ENCODE results near the gene SERPINE2. TPM values are rescaled to one million over a fixed set of nuclear protein-coding genes. Genes with fewer than 3 reads are reported as not detected.
"Not testable (repeated sequence)": the region's sequence is repeated elsewhere in the genome, so short reads cannot be mapped to it uniquely, and the experiment has no call there.

Gene SERPINE2
- total RNA-seq, 4 donors from 2014 or later: 25.5 to 94.5 (median 38.5) TPM

DNA sequence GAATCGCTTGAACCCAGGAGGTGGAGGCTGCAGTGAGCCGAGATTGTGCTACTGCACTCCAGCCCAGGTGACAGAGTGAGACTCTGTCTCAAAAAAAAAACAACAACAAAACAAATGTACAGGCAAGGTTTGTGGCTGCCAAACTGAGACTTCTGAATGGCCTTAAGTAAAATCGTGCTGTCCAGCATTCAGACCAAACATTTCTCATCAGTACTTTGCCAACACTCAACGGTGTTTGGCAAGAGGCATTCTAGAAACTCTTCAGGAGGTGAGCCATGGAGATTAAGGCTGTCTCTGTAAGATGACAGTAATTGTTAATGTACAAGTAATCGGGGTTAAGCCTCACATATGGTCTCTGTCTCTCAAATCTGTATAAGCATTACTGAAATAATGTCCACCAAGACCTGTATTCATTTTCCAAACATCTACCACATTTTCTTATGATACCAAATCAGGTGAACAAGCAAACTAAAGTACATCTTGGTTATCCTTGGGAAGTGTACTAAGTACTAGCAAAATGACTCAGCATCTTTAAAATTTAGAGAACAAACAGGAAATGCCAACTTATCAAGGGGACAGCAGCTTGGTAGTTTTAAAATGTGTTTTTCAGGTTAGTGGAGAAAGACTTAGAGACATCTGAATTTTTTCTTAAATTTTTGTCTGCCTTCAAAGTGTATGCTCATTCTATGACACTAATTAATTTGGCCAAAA lies 29.3 kb downstream of the SERPINE2 start:
- no peaks in the 10 kb centered on the region for H3K27me3 ChIP-seq
- DNase-seq (ENCODE audit: low spot score in 2 of 2): no peak

GRCh38 chr2:224008702-224009261 lies 30.3 kb downstream of the SERPINE2 start:
- H3K4me1 ChIP-seq: peaks cover 0 to 9% (median 0%) of the 10 kb centered on the region in 4 donors
- 69 to 84% methylated on average over 12 of the region's 12 CpGs for WGBS, 2 donors
- DNase-seq (ENCODE audit: low spot score in 2 of 2): no peak
- TF ChIP-seq POLR2A (IDR thresholded peaks at IDR 0.05) (no peak), EP300 (IDR thresholded peaks at IDR 0.05) (no peak)
- H3K4me3 ChIP-seq: no peak overlapping the region
- no peaks in the 10 kb centered on the region for H3K9me3 ChIP-seq
- no peaks in the 10 kb centered on the region for H3K27me3 ChIP-seq
- H3K27ac ChIP-seq: no peak overlapping the region
- H3K36me3 ChIP-seq: no peaks in the 10 kb centered on the region

More for the DNA sequence above, 29.3 kb downstream of the SERPINE2 start:
- Histone ChIP-seq H3K27ac (no peak overlapping the region), H3K9me3 (no peaks in the 10 kb centered on the region), H3K4me3 (no peak overlapping the region), H3K36me3 (no peaks in the 10 kb centered on the region), H3K4me1 (peaks cover 0 to 9% (median 0%) of the 10 kb centered on the region in 4 donors)
- WGBS, 2 donors: 83 to 87% methylated on average over 5 of the region's 5 CpGs
- TF ChIP-seq POLR2A (IDR thresholded peaks at IDR 0.05): no peak

GRCh38 chr2:224004105-224004695 lies 34.9 kb downstream of the SERPINE2 start:
- no peak for TF ChIP-seq EP300 (IDR thresholded peaks at IDR 0.05)
- no peak for TF ChIP-seq POLR2A (IDR thresholded peaks at IDR 0.05)
- TF ChIP-seq CTCF (IDR thresholded peaks at IDR 0.05): no peak
- H3K36me3 ChIP-seq: peaks cover 0 to 20% (median 0%) of the 10 kb centered on the region in 3 donors
- 42 to 52% methylated on average over 16 of the region's 16 CpGs for WGBS, 2 donors
- peaks cover 0 to 9% (median 0%) of the 10 kb centered on the region in 4 donors for H3K4me1 ChIP-seq
- H3K27me3 ChIP-seq: no peaks in the 10 kb centered on the region
- H3K4me3 ChIP-seq: no peak overlapping the region
- H3K27ac ChIP-seq: peak overlapping the region in 2 of 4 donors; percentile 37 to 55
- H3K9me3 ChIP-seq: no peaks in the 10 kb centered on the region
- DNase-seq (ENCODE audit: low spot score in 2 of 2): no peak

- not testable (repeated sequence) for H3K27me3 ChIP-seq; DNase-seq (ENCODE audit: low spot score in 2 of 2); H3K4me3 ChIP-seq; H3K27ac ChIP-seq; H3K9me3 ChIP-seq
- H3K36me3 ChIP-seq: peaks cover 0 to 20% (median 0%) of the 10 kb centered on the region in 3 donors
- H3K4me1 ChIP-seq: peaks cover 0 to 20% (median 0%) of the 10 kb centered on the region in 4 donors
- 93 to 97% methylated on average over 5 of the region's 5 CpGs for WGBS, 2 donors
Measured at GRCh38 chr2:224000662-224001061, 38.4 kb downstream of the SERPINE2 start.

DNA sequence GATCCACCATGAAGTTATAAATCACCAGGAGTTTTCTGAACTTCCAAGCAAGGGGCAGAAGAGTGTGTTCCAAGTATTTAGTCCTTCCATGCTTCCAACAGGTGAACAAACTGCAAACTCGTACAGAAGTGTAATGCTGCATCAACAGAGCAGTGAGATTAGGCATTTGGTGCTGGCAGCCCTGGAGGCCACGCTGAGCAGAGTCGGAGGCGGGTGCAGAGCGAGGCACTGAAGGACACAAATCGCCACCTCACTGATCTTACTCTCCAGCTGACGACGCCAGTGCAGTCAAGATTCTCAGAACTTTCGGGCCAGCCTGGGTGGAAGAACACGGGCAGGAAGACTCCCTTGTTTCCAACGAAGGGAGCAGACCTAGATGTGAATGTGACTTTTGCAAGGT lies 39.2 kb downstream of the SERPINE2 start:
- Histone ChIP-seq H3K4me1 (peaks cover 0 to 13% (median 0%) of the 10 kb centered on the region in 4 donors), H3K4me3 (no peak overlapping the region), H3K27me3 (no peaks in the 10 kb centered on the region), H3K9me3 (no peaks in the 10 kb centered on the region), H3K36me3 (peaks cover 0 to 20% (median 0%) of the 10 kb centered on the region in 3 donors), H3K27ac (no peak overlapping the region)
- DNase-seq (ENCODE audit: low spot score in 2 of 2): no peak
- 85 to 87% methylated on average over 11 of the region's 11 CpGs for WGBS, 2 donors
- TF ChIP-seq POLR2A (IDR thresholded peaks at IDR 0.05): no peak
- no peak for TF ChIP-seq CTCF (IDR thresholded peaks at IDR 0.05)

GRCh38 chr2:223998948-223999347 lies 40.1 kb downstream of the SERPINE2 start:
- Histone ChIP-seq H3K36me3 (peaks cover 0 to 20% (median 0%) of the 10 kb centered on the region in 3 donors), H3K27ac (no peak overlapping the region), H3K4me1 (peaks cover 0 to 18% (median 2%) of the 10 kb centered on the region in 4 donors), H3K9me3 (no peaks in the 10 kb centered on the region), H3K27me3 (no peaks in the 10 kb centered on the region), H3K4me3 (no peak overlapping the region)
- no peak for DNase-seq (ENCODE audit: low spot score in 2 of 2)
- no peak for TF ChIP-seq EP300 (IDR thresholded peaks at IDR 0.05)
- no peak for TF ChIP-seq CTCF (IDR thresholded peaks at IDR 0.05)
- no peak for TF ChIP-seq POLR2A (IDR thresholded peaks at IDR 0.05)
- WGBS, 2 donors: 32 to 36% methylated on average over 2 of the region's 2 CpGs

Data from tibial nerve (tissue), 4 donors.